ENCODE results near the gene MAP2K7.

- TF ChIP-seq CTCF (conservative IDR thresholded peaks at IDR 0.05; ENCODE audit: low read length) (no peak), EZH2phosphoT487 (IDR thresholded peaks at IDR 0.05; ENCODE audit: borderline replicate concordance) (no peak)
Measured at GRCh38 chr19:7895565-7895964, 8.1 kb upstream of the MAP2K7 start.

Measured in Loucy (cell line).